ENCODE measurements around the gene FRG2B. TPM values are rescaled to one million over a fixed set of nuclear protein-coding genes. Genes with fewer than 3 reads are reported as not detected.
"Not testable (repeated sequence)": the region's sequence is repeated elsewhere in the genome, so short reads cannot be mapped to it uniquely, and the experiment has no call there.

The FRG2B gene
- total RNA-seq (not detected), polyA plus RNA-seq (not detected), total RNA-seq (0 to 0.08 (median 0) reads per million in 6 experiments)

DNA sequence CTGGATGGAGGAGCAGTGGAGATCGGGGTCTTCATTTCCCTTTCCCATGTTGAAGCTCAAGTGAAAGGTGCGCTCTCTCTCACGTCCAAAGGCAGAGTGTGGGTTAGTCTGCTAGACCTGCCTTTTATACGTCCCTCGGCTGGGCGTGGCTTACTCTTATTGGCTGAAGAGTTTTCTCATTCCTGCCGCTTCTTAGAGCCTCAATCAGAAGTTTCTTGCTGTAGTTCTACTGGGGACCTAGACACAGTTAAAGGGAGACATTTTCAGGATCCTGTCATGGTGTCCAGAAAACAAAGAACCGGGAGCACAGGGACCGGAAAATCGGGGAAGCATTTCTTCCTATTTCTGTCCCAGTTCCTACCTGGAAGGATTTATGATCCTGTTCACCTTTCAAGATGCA lies at the start of gene FRG2B:
FRG2B (minus strand) TSS at position 101 of the 400 bp plus-strand sequence; CDS start at position 48, 53 bp downstream.
- H3K27me3 Mint-ChIP-seq: peaks cover 4 to 15% (median 6%) of the 10 kb centered on the region in 5 donors
- H3K9me3 Mint-ChIP-seq, H3K4me1 Mint-ChIP-seq, DNase-seq, H3K36me3 Mint-ChIP-seq, POLR2A ChIA-PET, H3K27ac Mint-ChIP-seq, H3K4me3 Mint-ChIP-seq, ATAC-seq: not testable (repeated sequence)

DNA sequence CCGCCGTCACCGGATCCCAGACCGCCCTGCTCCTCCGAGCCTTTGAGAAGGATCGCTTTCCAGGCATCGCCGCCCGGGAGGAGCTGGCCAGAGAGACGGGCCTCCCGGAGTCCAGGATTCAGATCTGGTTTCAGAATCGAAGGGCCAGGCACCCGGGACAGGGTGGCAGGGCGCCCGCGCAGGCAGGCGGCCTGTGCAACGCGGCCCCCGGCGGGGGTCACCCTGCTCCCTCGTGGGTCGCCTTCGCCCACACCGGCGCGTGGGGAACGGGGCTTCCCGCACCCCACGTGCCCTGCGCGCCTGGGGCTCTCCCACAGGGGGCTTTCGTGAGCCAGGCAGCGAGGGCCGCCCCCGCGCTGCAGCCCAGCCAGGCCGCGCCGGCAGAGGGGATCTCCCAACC lies 40.9 kb upstream of the FRG2B start:
- H3K4me3 Mint-ChIP-seq, H3K9me3 Mint-ChIP-seq, H3K36me3 Mint-ChIP-seq, H3K27ac Mint-ChIP-seq, ATAC-seq, H3K4me1 Mint-ChIP-seq, DNase-seq, POLR2A ChIA-PET: not testable (repeated sequence)
- H3K27me3 Mint-ChIP-seq: peaks cover 2 to 15% (median 11%) of the 10 kb centered on the region in 5 donors

GRCh38 chr10:133663544-133664160 lies 37.1 kb upstream of the FRG2B start:
- H3K4me3 Mint-ChIP-seq, ATAC-seq, H3K36me3 Mint-ChIP-seq, POLR2A ChIA-PET, H3K27ac Mint-ChIP-seq, H3K4me1 Mint-ChIP-seq, H3K9me3 Mint-ChIP-seq, DNase-seq: not testable (repeated sequence)
- peaks cover 3 to 18% (median 15%) of the 10 kb centered on the region in 5 donors for H3K27me3 Mint-ChIP-seq

DNA sequence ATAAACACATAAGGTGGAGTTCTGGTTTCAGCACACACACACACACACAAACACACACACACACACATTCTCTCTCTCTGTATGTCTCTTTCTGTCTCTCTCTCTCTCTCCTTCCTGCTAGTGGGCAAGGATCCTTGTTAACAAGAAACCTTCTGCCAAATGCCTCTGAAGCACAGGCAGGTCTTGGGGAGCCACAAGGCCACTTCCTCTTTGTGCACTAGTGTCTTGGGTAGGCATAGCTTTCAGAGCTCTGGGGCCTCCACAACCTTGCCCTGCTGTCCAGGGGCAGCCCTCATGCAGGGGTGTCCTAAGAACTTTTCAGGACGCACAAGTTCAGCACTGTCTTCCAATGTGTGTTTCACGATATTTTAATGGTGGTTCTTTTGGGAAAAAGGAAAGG lies 34.5 kb upstream of the FRG2B start:
- not testable (repeated sequence) for H3K9me3 Mint-ChIP-seq, H3K27ac Mint-ChIP-seq

GRCh38 chr10:133660516-133660915 lies 33.9 kb upstream of the FRG2B start:
- H3K9me3 Mint-ChIP-seq, POLR2A ChIA-PET, ATAC-seq, H3K36me3 Mint-ChIP-seq, DNase-seq, H3K4me1 Mint-ChIP-seq, H3K27ac Mint-ChIP-seq, H3K4me3 Mint-ChIP-seq: not testable (repeated sequence)
- H3K27me3 Mint-ChIP-seq: peaks cover 3 to 18% (median 15%) of the 10 kb centered on the region in 5 donors

More for the DNA sequence above, 34.5 kb upstream of the FRG2B start:
- H3K36me3 Mint-ChIP-seq, ATAC-seq, DNase-seq, H3K4me3 Mint-ChIP-seq, POLR2A ChIA-PET, H3K4me1 Mint-ChIP-seq: not testable (repeated sequence)
- H3K27me3 Mint-ChIP-seq: peaks cover 3 to 18% (median 15%) of the 10 kb centered on the region in 5 donors

DNA sequence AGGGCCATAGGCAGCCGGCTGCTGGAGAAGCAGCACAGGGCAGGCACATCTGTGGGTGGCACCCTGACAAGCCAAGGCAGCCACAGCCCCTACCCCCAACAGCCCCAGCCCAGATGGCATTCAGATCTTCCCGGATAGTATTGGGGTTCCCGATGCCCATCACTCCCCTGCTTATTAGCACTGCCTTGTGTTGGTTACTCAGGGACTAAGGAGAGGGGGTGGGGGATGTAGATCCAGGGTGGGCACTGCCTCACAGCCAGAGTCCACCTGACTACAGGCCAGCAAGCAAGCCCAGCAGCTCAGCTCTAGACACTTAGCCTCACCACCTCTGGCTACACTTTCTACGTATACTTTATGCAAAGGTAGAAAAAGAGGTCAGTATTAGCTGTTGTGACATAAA lies 30.7 kb upstream of the FRG2B start:
- H3K9me3 Mint-ChIP-seq, H3K36me3 Mint-ChIP-seq, H3K27ac Mint-ChIP-seq, DNase-seq, POLR2A ChIA-PET, ATAC-seq, H3K27me3 Mint-ChIP-seq, H3K4me1 Mint-ChIP-seq, H3K4me3 Mint-ChIP-seq: not testable (repeated sequence)

DNA sequence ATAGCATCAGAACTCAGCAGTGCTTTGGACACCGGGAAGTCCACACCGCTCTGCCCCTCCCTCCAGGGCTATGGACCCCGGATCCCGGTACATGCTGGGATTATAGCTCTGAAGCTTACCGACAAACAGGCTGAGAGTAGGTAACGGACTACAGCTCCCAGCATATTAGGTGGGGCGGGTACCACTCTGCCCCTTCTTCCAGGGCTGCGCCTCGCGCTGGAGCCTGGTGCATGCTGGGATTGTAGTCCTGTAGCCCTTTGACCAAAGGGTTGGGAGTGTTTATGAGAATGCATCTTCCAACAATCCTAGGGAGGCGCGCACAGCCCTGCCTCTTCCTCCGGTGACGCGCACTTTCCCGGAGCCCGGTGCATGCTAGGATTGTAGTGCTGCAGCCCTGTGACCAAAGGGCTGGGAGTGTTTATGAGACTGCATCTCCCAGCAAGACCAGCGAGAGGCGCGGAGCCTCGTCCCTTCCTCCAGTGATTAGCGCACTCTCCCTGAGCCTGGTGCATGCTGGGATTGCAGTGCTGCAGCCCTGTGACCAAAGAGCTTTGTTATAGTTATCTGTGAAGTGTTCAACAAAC lies 22.4 kb upstream of the FRG2B start:
- H3K9me3 Mint-ChIP-seq, H3K27me3 Mint-ChIP-seq, ATAC-seq, H3K4me1 Mint-ChIP-seq, H3K27ac Mint-ChIP-seq, POLR2A ChIA-PET, H3K36me3 Mint-ChIP-seq: not testable (repeated sequence)
- DNase-seq: peak in 2 of 10 donors; percentile 25 to 27
- H3K4me3 Mint-ChIP-seq: peak overlapping the region in 2 of 10 donors; percentile 7 to 14

DNA sequence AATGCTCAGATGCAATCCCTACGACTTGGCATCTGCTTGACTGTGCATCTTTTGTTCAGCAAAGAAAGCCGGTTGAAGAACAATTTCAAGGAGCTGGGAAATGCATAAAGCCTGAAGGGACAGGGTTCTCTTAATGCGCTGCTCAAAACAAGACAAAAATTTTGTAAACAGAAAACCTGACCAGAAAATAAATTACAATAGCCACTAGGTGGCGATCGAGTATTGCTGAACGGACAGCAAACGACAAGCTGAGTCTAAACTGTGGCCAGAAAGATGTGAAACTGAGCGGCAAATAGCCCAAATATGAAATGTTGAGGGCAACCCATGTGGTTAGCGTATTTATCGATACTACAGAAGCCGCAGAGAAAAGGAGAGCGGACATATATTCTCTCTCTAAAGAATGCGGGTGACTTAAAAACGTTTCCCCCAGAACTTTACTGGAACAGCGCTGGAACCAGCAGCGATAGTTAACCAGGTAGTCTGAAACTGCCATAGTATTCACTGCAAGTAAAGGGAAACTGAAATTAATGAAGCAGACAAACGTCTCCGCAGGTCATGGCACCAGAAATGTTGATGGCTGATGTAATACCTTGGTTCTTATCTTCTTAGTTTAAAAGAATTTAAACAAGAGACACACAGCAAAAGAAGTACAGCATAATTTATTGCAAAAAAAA lies 20.6 kb upstream of the FRG2B start:
- H3K4me1 Mint-ChIP-seq, H3K27ac Mint-ChIP-seq, H3K9me3 Mint-ChIP-seq, H3K36me3 Mint-ChIP-seq, POLR2A ChIA-PET, H3K27me3 Mint-ChIP-seq: not testable (repeated sequence)
- ATAC-seq (peak in 1 of 2 donors; percentile 63), DNase-seq (peak in 6 of 10 donors; percentile 2 to 56 (median 38))
- peak overlapping the region in 4 of 10 donors; percentile 18 to 58 (median 53) for H3K4me3 Mint-ChIP-seq

DNA sequence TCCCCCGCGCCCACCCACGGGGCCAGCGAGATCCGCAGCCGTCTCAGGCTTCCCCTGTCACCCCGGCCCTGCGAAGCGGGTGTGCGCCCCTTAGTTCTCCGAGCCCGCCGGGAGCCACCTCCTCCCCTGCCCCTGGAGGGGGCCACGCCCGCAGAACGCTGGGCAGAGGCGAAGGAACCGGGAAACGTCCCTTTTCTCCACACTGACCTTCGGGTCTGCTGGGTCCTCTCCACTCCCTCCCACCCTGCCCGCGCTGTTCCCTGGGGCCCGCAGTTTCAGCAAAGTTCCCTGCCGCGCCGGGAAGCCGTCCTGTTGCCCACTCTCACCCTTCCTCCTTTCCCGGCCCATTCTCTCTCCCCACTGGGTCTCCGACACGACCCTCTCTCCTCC lies 11.2 kb upstream of the FRG2B start:
- not testable (repeated sequence) for H3K36me3 Mint-ChIP-seq, H3K27me3 Mint-ChIP-seq

GRCh38 chr10:133637202-133637845 lies 10.7 kb upstream of the FRG2B start:
- H3K9me3 Mint-ChIP-seq: peaks cover 0 to 11% (median 0%) of the 10 kb centered on the region in 9 donors
- DNase-seq (peak in 5 of 10 donors; percentile 6 to 38 (median 25)), ATAC-seq (peak; percentile 76 to 78)
- H3K27me3 Mint-ChIP-seq, H3K27ac Mint-ChIP-seq, POLR2A ChIA-PET, H3K4me1 Mint-ChIP-seq, H3K36me3 Mint-ChIP-seq: not testable (repeated sequence)
- H3K4me3 Mint-ChIP-seq: peak overlapping the region in 8 of 10 donors; percentile 7 to 65 (median 46)

More for the DNA sequence above, 11.2 kb upstream of the FRG2B start:
- POLR2A ChIA-PET, DNase-seq, H3K27ac Mint-ChIP-seq, H3K4me1 Mint-ChIP-seq, ATAC-seq: not testable (repeated sequence)
- Mint-ChIP-seq H3K4me3 (peak overlapping the region in 2 of 10 donors; percentile 25 to 30), H3K9me3 (peaks cover 0 to 11% (median 0%) of the 10 kb centered on the region in 9 donors)

DNA sequence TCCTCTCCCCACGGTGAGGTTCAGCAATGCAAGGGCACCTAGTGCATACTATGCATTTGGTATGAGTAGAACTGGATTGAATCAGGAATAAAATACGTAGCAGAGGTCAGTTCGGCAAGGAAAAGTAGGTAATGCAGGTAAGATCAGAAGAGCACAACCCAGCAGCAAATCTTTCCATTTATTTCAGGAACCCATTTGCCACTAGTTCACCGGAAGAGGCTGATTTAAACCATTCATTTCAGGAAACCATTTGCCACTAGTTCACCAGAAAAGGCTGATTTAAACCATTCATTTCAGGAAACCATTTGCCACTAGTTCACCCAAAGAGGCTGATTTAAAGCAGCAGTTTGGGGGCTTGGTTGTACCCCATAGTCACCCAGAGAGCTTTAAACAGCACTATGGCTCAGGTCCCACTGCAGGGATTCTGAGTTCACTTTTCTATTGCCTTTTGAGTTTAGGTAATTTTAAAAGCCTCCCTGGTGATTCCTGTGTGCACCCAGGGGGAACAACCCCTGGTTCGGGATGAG lies 4.2 kb upstream of the FRG2B start:
- H3K36me3 Mint-ChIP-seq, ATAC-seq, H3K27me3 Mint-ChIP-seq, H3K27ac Mint-ChIP-seq, DNase-seq, H3K9me3 Mint-ChIP-seq, H3K4me1 Mint-ChIP-seq, POLR2A ChIA-PET, H3K4me3 Mint-ChIP-seq: not testable (repeated sequence)

- H3K4me1 Mint-ChIP-seq, ATAC-seq, H3K36me3 Mint-ChIP-seq, H3K9me3 Mint-ChIP-seq, H3K27ac Mint-ChIP-seq, POLR2A ChIA-PET, DNase-seq: not testable (repeated sequence)
- peak overlapping the region in 4 of 10 donors; percentile 13 to 62 (median 35) for H3K4me3 Mint-ChIP-seq
- H3K27me3 Mint-ChIP-seq: peaks cover 14 to 38% (median 20%) of the 10 kb centered on the region in 5 donors
These were observed 4.1 kb downstream of the FRG2B start for GRCh38 chr10:133622544-133622943.

DNA sequence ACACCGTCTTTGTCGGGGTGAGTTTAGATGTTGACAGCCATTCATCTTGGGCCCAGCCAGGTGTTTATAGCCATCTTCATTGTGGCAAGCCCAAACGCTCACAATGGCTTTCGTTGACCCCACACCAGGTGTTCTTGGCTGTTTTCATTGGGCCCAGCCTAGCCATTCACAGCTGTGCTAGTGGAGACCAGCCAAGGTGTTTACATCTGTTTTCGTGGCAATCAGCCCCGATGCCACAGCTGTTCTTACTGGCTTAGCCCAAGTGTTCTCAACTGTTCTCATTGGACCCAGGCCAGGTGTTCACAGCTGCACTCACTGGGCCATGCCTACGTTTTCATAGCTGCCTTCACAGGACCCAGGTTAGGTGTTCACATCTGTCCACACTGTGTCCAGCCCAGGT lies 7.7 kb downstream of the FRG2B start:
- POLR2A ChIA-PET: no interaction called here

More for the DNA sequence above, 7.7 kb downstream of the FRG2B start:
- peaks cover 0 to 5% (median 2%) of the 10 kb centered on the region in 3 donors for H3K36me3 Mint-ChIP-seq
- H3K4me1 Mint-ChIP-seq: peaks cover 0 to 5% (median 2%) of the 10 kb centered on the region in 4 donors
- H3K27me3 Mint-ChIP-seq: peaks cover 14 to 38% (median 20%) of the 10 kb centered on the region in 5 donors
- H3K27ac Mint-ChIP-seq: no peak overlapping the region
- DNase-seq (no peak), ATAC-seq (no peak)
- H3K9me3 Mint-ChIP-seq: peaks cover 0 to 6% (median 0%) of the 10 kb centered on the region in 9 donors
- H3K4me3 Mint-ChIP-seq: no peak overlapping the region
